SK-N-SH treated with all-trans-retinoic acid at 6 μM for 48 hours (cell line): ENCODE results near the gene WNT5A.

Experiments used
- CSDC2 ChIP-seq: fragments of 250-450 bp; sonication (Bioruptor Pico); IDR thresholded peaks from 2 replicates; pipeline ENCODE4 v1.5.0; 2020; ENCODE audit warnings: mild to moderate bottlenecking, moderate library complexity
- GLIS3 ChIP-seq: fragments of 250-450 bp; sonication (Bioruptor Pico); IDR thresholded peaks from 2 replicates; pipeline ENCODE4 v1.5.0; 2020; ENCODE audit warnings: mild to moderate bottlenecking, moderate library complexity
- OSR1 ChIP-seq: fragments of 250-450 bp; sonication (Bioruptor Pico); IDR thresholded peaks from 2 replicates; pipeline ENCODE4 v1.8.0; 2022; ENCODE audit warnings: moderate library complexity, mild to moderate bottlenecking, inconsistent platforms
- RARB ChIP-seq: fragments of 250-450 bp; sonication (Bioruptor Pico); IDR thresholded peaks from 2 replicates; pipeline ENCODE4 v1.8.0; 2021; ENCODE audit warnings: mild to moderate bottlenecking, moderate library complexity
- SNAI2 ChIP-seq: fragments of 250-450 bp; sonication (Bioruptor Pico); IDR thresholded peaks from 2 replicates; pipeline ENCODE4 v1.5.0; 2020; ENCODE audit warnings: mild to moderate bottlenecking, moderate library complexity
- TOX ChIP-seq: fragments of 250-450 bp; sonication (Bioruptor Pico); IDR thresholded peaks from 2 replicates; pipeline ENCODE4 v1.8.0; 2021; ENCODE audit warnings: mild to moderate bottlenecking, moderate library complexity, borderline replicate concordance
- ZC3H10 ChIP-seq: fragments of 250-450 bp; sonication (Bioruptor Pico); IDR thresholded peaks from 2 replicates; pipeline ENCODE4 v1.5.1; 2021; ENCODE audit warnings: mild to moderate bottlenecking, moderate library complexity
- ZFP3 ChIP-seq: fragments of 250-450 bp; sonication (Bioruptor Pico); IDR thresholded peaks from 2 replicates; pipeline ENCODE4 v1.5.0; 2020; ENCODE audit warnings: mild to moderate bottlenecking, moderate library complexity
- ZFP30 ChIP-seq: fragments of 450-650 bp; formaldehyde crosslinking; IDR thresholded peaks from 2 replicates; pipeline ENCODE4 v1.5.0; 2022; ENCODE audit warnings: mild to moderate bottlenecking, moderate library complexity
- ZNF565 ChIP-seq: fragments of 450-650 bp; formaldehyde crosslinking; conservative IDR thresholded peaks from 2 replicates; pipeline ENCODE4 v1.5.0; 2020; ENCODE audit warnings: low read depth, mild to moderate bottlenecking, moderate library complexity
- TF ChIP-seq, protein P1 (sequence below): fragments of 250-450 bp; sonication (Bioruptor Pico); IDR thresholded peaks from 2 replicates; pipeline ENCODE4 v1.8.0; 2020; ENCODE audit warnings: mild to moderate bottlenecking, moderate library complexity, borderline replicate concordance

DNA sequence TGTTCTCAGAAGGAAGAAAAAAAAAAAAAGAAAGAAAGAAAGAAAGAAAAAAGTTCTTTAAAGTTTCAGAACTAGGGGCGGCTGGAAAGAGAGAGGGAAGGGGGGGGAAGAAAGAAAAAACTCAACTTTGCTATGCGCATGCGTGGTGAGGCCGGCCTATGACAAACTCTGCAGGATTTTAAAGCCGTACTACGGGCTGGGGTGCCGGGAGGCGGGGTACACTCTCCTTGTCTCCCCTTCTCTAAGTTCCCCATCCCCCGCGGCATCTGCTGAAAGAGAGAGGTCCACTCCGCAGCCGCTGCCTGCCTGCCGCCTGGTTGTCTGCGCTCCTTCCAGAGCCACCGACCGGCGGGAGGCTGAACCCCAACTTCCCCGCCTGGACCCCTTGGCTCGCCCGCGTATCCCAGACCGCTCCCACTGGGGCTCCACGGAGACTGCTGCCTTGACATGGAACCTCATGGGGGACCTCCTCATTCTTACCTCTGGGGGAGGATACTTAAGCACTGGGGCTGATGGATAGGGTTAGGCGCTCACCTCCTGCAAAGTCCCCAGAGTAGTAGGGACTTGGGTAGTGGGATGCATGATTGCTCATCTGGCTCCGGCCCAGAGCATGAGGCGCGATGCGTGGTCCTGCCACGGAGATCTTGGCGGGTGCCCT lies 1.4 kb upstream of the WNT5A start:
- TF ChIP-seq, protein P1, sequence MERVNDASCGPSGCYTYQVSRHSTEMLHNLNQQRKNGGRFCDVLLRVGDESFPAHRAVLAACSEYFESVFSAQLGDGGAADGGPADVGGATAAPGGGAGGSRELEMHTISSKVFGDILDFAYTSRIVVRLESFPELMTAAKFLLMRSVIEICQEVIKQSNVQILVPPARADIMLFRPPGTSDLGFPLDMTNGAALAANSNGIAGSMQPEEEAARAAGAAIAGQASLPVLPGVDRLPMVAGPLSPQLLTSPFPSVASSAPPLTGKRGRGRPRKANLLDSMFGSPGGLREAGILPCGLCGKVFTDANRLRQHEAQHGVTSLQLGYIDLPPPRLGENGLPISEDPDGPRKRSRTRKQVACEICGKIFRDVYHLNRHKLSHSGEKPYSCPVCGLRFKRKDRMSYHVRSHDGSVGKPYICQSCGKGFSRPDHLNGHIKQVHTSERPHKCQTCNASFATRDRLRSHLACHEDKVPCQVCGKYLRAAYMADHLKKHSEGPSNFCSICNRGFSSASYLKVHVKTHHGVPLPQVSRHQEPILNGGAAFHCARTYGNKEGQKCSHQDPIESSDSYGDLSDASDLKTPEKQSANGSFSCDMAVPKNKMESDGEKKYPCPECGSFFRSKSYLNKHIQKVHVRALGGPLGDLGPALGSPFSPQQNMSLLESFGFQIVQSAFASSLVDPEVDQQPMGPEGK, result no peak
- TF ChIP-seq SNAI2 (CRISPR knock-in tag) (no peak), ZFP3 (CRISPR knock-in tag) (no peak), RARB (no peak), ZC3H10 (CRISPR knock-in tag) (no peak), OSR1 (CRISPR knock-in tag) (no peak), ZNF565 (CRISPR knock-in tag) (no peak), ZFP30 (CRISPR knock-in tag) (no peak), GLIS3 (CRISPR knock-in tag) (no peak), TOX (CRISPR knock-in tag) (no peak), CSDC2 (CRISPR knock-in tag) (no peak)
